NCI-H446 treated with DMSO at 0.1 percent for 48 hours (cell line): ENCODE results near the gene URB2.
"Not testable (repeated sequence)": the region's sequence is repeated elsewhere in the genome, so short reads cannot be mapped to it uniquely, and the experiment has no call there.

Experiments used
- DNase-seq: peaks from one replicate; lab custom pipeline; 2025; lab: John Stamatoyannopoulos, UW

The URB2 gene

GRCh38 chr1:229614701-229615100 lies 11.3 kb upstream of the URB2 start:
- DNase-seq: no peak

- no peak for DNase-seq
Observed at GRCh38 chr1:229617351-229618100, 8.5 kb upstream of the URB2 start.

GRCh38 chr1:229619002-229619401 lies 7.0 kb upstream of the URB2 start:
- DNase-seq: no peak

GRCh38 chr1:229619614-229620013 lies 6.4 kb upstream of the URB2 start:
- DNase-seq: no peak

- no peak for DNase-seq
Observed at GRCh38 chr1:229620876-229621275, 5.2 kb upstream of the URB2 start.

GRCh38 chr1:229621663-229622062 lies 4.4 kb upstream of the URB2 start:
- DNase-seq: no peak

- not testable (repeated sequence) for DNase-seq
Observed at GRCh38 chr1:229622641-229623120, 3.4 kb upstream of the URB2 start.

GRCh38 chr1:229623225-229623624 lies 2.8 kb upstream of the URB2 start:
- no peak for DNase-seq

- DNase-seq: no peak
Observed at GRCh38 chr1:229623838-229624237, 2.2 kb upstream of the URB2 start.

- no peak for DNase-seq
Observed at GRCh38 chr1:229624521-229625070, 1.5 kb upstream of the URB2 start.

GRCh38 chr1:229625071-229625914 lies 754 bp upstream of the URB2 start:
- DNase-seq: no peak

GRCh38 chr1:229627003-229627402 lies 956 bp downstream of the URB2 start:
- DNase-seq: no peak

- no peak for DNase-seq
Observed at GRCh38 chr1:229629261-229629660, 3.2 kb downstream of the URB2 start.

- no peak for DNase-seq
Observed at GRCh38 chr1:229631148-229631547, 5.1 kb downstream of the URB2 start.

GRCh38 chr1:229631966-229632365 lies 5.9 kb downstream of the URB2 start:
- no peak for DNase-seq

GRCh38 chr1:229636042-229636441 lies 10.0 kb downstream of the URB2 start:
- no peak for DNase-seq

- DNase-seq: no peak
Observed at GRCh38 chr1:229637746-229638145, 11.7 kb downstream of the URB2 start.

GRCh38 chr1:229640455-229640854 lies 14.4 kb downstream of the URB2 start:
- peak; percentile 63 for DNase-seq

- DNase-seq: no peak
Observed at GRCh38 chr1:229641306-229641705, 15.3 kb downstream of the URB2 start.

- DNase-seq: no peak
Observed at GRCh38 chr1:229642376-229642775, 16.3 kb downstream of the URB2 start.

GRCh38 chr1:229642970-229643369 lies 16.9 kb downstream of the URB2 start:
- DNase-seq: no peak

- DNase-seq: no peak
Observed at GRCh38 chr1:229643996-229644745, 18.1 kb downstream of the URB2 start.
